GM19238 (cell line): Measurements from ENCODE around the gene NDUFV1.
"Not testable (repeated sequence)": the region's sequence is repeated elsewhere in the genome, so short reads cannot be mapped to it uniquely, and the experiment has no call there.

Experiments
- DNase-seq: peaks from one replicate; pipeline ENCODE4 v3.0.0; 2011; ENCODE audit warnings: low spot score; ENCODE audit not compliant: insufficient read length

NDUFV1 gene

DNA sequence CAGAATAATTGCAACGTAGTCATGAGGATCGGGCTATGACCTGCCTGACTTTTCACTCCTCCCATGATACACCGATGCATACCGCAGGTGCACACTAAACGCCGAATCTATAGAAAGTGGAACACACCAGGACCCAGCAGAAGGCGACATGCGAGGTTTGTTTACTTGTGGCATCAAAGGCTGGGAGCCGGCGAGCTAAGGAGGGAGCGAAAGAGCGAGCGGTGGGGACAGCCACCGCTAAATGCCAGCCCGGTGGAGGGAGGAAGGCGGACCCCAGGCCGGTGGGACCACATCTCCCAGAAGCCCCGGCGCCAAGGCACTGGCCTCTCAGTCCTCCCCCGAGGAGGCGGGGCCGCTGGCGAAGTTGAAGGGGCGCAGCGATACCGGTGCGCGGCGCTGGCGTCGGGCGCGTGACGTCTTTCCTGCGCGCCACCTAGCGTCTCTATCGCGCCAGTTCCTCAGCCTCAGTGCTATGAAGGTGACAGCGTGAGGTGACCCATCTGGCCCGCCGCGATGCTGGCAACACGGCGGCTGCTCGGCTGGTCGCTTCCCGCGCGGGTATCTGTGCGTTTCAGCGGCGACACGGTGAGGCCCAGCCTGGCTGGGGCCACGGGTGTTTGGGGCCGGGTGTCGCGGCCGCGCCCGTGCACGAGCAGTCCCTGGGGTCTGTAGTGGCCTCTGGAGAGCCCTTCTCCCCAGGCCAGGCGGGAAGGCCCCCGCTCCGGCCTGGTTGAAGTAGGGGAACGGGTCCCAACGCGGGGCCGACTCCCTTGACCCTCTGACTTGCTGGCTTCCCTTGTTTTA lies at the start of gene NDUFV1:
Gene NDUFV1, plus strand, starts transcription at position 445 of the 804 bp plus-strand sequence. Its CDS starts 69 bp downstream, at position 514.
- peak; percentile 82 for DNase-seq

DNA sequence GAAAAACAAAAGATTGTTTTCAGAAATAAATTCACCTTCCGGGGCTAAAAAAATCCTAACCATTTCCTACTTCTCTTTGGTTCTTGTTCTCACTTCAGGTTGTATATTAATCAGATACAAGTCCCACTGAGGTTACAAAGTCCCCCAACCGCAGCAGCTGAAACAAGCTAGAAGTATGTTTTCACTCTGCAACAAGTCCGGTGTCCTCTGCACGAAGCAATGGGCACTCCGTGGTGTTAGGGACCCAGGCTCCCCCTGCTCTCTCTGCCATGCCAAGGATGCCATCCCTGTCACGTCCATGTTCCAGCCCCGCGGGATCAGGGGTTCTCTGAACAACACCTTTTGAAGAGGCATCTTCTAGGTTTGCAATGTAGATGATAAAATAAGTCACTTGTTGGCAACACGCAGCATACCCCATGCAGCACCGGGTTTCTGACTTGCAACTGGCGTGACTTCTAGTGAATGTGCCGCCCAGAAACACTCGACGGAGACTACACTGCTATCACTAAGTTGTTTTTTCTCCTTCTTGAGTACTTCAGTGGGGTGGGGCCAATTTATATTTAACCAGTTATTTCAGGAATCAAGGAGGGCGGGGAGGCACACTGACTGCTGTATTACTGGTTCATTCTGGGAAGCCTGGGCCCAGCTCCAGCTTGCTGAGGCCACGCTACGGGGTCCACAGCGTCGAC lies 48.5 kb upstream of the NDUFV1 start:
- peak; percentile 38 for DNase-seq

DNA sequence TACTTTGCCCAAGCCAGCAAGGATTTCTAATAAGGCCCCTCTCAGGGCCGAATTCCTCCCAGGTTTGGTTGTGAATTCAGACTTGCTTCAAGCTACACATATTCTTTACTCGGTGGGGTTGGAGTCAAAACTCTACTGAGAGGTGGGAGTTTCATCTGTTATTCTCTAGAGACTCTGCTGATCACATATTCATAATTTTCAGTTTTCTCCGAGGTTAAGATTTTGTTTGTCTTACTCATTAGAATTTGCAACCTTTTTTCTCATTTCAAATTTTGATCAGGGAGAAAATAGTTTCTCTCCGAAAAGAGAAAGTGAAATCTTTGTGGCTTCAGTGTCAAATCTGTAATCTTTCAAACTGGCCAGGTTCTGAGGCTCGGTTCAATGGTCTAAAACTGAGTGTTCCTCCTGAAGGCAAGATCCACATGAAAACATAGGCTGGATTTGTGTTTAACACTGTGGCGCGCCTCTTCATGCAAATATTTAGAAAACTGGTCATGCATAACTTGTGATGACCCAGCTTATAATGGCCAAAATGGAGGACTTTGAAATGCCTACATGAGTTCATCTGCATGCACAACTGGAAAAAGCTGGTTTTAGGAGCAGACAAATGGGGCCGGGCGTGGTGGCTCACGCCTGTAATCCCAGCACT lies 44.6 kb upstream of the NDUFV1 start:
- DNase-seq = peak; percentile 65

DNA sequence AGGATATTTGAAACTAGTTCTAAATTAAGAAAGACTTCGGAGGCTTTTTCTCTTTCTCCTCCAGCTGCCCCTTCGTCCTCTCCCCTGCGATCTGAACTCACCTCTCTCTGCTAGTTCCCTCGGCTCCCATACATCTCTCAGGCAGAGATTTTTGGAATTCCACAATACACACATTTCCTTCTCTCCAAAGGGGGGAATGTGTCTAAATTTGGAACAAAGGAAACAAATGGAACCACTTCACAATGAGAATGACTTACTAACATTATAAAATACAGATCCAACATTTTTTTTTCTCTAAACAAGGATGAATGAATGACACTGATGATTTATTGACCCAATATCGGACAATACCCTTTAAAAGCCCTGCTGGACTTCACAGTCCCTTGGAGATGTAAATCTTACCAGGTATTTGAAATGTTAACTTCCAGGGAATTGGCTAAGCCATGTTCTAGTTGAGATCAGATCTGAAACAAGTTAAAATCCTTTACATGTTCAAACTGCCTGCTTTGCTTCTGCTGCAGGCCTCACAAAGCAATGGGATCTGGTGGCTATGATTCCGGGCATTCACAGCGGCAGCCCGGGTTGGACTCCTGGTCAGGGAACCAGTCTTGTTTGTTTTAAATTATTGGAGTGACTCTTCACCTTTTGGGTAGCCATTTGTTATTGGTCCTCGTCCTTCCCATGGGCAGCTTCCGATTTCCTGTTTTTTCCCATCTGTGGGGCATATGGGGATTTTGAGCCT lies 43.6 kb upstream of the NDUFV1 start:
- no peak for DNase-seq

DNA sequence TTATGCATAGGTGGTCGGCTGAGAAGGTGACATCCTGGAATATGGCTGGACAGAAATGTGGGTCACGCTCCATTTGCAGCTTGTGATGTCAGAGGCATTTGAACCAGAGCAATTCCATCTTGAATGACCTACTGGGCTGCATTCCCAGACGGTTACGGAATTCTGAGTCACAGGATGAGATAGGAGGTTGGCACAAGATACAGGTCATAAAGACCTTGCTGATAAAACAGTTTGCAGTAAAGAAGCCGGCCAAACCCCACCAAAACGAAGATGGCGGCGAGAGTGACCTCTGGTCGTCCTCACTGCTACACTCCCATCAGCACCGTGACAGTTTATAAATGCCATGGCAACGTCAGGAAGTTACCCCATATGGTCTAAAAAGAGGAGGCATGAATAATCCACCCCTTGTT lies 43.0 kb upstream of the NDUFV1 start:
- not testable (repeated sequence) for DNase-seq

DNA sequence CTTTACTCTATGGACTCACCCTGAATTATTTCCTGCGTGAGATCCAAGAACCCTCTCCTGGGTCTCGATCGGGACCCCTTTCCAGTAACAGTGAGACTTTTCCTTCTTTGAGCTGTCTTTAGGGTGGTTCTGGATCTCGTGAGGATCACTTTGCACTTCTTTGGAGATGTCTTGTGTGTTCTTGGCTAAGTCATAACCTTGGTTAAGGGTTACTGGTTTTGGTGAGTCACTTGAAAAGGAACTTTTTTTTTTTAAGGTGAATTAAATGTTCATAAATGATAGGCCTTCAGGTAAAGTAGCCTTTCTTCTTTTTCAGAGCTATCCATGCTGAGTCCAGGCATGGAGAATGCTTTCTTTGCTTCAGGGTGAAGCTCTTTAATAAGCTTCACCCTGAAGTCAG lies 42.5 kb upstream of the NDUFV1 start:
- no peak for DNase-seq

DNA sequence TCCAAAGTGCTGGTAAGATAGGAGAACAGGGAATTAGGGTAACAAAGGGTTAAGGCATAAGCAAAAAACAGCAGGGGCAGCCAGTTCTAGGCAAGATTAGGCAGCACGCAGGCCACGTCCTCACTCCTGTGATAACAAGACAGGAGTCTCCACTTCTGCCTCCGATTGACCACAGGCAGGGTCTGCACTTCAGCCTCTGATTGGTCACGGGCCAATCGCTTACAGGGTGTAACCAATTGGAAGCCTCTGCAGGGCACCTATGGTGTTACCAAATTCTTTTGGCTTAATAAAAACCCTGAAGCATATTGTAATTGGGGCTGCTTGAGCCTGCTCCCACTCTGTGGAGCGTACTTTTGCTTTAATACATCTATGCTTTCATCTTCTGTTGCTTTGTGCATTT lies 35.3 kb upstream of the NDUFV1 start:
- DNase-seq = no peak

DNA sequence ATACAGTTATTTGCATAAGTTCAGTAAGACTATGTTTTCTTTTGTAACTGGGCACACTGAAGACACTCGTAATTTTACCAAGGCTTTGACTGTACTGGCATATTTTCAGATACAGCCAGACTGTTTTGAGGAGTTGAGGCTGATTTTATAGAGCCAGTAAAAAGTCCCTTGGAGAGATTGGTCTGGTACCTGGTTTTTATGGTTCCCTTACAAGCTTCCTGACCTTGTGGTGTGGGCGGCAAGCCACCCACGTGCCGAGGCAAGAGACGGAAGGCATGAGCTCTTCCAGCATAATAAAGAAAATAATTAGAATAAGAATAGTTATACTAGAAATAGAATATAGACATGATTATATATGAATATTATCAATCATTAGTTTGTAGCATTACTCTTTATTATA lies 34.4 kb upstream of the NDUFV1 start:
- no peak for DNase-seq

DNA sequence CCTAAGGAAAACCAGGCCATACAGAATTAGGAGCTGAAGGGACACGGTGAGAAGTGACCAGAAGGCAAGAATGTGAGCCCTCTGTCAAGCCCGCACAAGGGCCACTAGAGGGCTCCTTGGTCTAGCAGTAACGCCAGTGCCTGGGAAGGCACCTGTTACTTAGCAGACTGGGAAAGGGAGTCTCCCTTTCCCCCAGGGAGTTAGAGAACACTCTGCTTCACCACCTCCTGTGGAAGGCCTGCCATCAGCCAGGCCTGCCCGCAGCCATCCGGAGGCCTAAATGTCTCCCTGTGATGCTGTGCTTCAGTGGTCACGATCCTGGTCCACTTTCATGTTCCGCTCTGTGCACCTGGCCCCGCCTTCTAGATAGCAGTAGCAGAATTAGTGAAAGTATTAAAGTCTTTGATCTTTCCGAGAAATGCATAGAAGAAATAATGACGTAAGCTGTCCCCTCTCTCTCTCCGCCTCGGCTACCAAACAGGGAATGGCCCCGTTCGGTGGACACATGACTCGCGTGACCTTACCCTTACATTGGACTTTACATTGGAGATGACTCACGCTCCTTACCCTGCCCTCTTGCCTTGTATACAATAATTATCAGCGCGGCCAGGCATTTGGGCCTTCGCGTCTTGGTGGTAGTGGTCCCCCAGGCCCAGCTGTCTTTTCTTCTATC lies 33.9 kb upstream of the NDUFV1 start:
- DNase-seq = no peak

DNA sequence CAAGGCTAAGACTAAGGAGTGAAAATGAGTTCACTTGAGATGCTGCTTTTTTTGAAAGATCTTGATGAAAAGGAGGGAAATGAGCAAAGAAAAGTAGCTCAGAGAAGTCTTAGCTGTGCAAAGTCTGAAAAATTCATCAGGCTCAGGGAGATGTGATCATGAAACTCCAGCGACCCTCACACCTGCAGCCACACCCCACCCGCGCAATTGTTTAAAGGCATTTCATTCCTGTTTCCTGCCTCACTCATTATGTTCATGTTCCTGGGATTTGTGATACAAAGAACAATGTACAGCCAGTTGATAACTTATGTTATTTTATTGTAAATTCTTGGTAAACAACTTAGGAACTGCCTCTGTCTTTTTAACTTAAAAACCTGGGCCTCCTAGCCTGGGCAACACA lies 31.8 kb upstream of the NDUFV1 start:
- DNase-seq = no peak

DNA sequence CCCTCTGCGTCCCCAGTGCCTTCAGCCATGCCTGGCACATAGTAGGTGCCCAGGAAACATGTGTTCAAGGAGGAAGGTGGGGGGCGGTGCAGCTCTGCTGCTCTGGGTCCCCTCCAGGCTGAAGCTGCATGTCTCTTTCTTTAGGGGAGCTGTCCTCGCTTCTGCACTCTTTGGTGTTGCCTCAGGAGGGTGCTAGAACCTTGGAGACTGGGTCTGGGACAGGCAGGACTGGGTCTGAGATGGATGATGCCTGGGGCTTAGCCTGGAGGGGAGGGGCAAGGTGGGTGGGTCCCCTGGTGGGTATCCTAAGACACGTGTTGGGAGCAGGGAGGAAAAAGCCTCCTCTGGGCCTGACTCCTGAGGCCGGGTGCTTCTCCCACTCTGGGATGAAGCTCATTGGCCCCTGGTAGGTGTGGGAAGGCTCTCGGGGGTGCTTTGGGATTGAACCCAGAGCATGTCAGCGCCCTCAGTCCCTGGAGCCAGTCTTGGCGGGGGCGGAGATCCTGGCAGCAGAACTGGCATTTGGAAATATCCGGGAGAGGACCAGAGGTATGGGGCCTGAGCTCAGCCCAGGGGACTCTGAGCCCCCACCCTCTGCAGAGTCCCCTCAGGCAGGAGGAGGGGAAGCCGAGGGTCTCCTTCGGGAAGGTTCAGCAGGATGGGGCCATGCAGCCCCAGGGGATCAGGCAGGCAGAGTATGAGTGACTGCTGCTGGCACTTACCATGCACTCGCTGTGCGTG lies 29.8 kb upstream of the NDUFV1 start:
- no peak for DNase-seq

DNA sequence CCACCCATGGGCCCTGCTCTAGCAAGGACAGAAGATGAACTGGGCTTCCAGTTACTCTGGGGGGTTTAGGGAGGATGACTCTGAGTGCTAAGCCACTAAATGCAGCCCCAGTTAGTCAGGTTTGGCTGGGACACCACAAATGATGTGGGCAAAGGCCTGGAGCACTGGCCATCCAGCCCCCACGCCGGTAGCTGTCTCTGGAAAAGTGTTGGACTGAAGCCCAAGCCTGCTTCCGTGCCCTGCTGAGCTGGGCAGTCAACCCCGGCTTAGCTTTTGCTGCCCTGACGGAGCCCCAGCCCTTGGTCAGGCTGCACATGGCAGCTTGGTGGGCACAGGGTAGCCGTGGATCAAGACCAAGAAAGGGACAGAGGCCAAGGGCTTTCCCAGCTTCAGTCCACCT lies 28.8 kb upstream of the NDUFV1 start:
- no peak for DNase-seq

DNA sequence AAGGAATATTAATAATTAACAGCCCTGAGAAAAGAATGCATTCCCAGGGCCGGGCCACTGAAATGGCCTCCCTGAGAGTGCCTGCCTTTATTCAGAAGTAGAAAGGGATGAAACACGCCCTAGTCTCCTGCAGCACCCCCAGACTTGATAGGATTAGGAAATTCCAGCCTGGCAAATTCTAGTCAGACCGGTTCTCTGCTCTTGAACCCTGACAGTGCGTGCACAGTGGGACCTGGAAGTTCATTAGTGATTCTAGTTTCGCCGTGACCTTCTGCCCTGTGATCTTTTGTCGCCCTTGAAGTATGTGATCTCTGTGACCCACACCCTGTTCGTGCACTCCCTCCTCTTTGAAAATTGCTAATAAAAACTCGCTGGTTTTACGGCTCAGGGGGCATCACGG lies 25.3 kb upstream of the NDUFV1 start:
- no peak for DNase-seq

DNA sequence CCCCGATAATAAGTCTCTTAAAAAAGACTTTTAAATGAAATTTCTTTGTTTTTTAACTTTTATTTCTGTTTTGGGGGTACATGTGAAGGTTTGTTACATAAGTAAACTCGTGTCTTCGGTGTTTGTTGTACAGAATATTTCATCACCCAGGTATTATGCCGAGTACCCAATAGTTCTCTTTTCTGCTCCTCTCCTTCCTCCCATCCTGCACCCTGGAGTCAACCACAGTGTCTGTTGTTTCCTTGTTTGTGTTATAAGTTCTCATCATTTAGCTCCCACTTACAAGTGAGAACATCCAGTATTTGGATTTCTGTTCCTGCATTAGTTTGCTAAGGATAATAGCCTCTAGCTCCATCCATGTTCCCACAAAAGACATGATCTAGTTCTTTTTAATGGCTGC lies 24.7 kb upstream of the NDUFV1 start:
- DNase-seq = no peak

DNA sequence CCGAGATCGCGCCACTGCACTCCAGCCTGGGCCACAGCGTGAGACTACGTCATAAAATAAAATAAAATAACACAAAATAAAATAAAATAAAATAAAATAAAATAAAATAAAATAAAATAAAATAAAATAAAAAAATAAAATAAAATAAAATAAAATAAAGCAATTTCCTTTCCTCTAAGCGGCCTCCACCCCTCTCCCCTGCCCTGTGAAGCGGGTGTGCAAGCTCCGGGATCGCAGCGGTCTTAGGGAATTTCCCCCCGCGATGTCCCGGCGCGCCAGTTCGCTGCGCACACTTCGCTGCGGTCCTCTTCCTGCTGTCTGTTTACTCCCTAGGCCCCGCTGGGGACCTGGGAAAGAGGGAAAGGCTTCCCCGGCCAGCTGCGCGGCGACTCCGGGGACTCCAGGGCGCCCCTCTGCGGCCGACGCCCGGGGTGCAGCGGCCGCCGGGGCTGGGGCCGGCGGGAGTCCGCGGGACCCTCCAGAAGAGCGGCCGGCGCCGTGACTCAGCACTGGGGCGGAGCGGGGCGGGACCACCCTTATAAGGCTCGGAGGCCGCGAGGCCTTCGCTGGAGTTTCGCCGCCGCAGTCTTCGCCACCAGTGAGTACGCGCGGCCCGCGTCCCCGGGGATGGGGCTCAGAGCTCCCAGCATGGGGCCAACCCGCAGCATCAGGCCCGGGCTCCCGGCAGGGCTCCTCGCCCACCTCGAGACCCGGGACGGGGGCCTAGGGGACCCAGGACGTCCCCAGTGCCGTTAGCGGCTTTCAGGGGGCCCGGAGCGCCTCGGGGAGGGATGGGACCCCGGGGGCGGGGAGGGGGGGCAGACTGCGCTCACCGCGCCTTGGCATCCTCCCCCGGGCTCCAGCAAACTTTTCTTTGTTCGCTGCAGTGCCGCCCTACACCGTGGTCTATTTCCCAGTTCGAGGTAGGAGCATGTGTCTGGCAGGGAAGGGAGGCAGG lies 23.2 kb upstream of the NDUFV1 start, which contains the start of gene GSTP1:
Gene GSTP1, plus strand, starts transcription at position 566 of the 958 bp plus-strand sequence. Its CDS starts 32 bp downstream, at position 598.
- peak; percentile 80 for DNase-seq

DNA sequence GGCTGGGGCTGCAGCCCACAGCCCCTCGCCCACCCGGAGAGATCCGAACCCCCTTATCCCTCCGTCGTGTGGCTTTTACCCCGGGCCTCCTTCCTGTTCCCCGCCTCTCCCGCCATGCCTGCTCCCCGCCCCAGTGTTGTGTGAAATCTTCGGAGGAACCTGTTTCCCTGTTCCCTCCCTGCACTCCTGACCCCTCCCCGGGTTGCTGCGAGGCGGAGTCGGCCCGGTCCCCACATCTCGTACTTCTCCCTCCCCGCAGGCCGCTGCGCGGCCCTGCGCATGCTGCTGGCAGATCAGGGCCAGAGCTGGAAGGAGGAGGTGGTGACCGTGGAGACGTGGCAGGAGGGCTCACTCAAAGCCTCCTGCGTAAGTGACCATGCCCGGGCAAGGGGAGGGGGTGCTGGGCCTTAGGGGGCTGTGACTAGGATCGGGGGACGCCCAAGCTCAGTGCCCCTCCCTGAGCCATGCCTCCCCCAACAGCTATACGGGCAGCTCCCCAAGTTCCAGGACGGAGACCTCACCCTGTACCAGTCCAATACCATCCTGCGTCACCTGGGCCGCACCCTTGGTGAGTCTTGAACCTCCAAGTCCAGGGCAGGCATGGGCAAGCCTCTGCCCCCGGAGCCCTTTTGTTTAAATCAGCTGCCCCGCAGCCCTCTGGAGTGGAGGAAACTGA lies 22.4 kb upstream of the NDUFV1 start:
- DNase-seq = no peak

DNA sequence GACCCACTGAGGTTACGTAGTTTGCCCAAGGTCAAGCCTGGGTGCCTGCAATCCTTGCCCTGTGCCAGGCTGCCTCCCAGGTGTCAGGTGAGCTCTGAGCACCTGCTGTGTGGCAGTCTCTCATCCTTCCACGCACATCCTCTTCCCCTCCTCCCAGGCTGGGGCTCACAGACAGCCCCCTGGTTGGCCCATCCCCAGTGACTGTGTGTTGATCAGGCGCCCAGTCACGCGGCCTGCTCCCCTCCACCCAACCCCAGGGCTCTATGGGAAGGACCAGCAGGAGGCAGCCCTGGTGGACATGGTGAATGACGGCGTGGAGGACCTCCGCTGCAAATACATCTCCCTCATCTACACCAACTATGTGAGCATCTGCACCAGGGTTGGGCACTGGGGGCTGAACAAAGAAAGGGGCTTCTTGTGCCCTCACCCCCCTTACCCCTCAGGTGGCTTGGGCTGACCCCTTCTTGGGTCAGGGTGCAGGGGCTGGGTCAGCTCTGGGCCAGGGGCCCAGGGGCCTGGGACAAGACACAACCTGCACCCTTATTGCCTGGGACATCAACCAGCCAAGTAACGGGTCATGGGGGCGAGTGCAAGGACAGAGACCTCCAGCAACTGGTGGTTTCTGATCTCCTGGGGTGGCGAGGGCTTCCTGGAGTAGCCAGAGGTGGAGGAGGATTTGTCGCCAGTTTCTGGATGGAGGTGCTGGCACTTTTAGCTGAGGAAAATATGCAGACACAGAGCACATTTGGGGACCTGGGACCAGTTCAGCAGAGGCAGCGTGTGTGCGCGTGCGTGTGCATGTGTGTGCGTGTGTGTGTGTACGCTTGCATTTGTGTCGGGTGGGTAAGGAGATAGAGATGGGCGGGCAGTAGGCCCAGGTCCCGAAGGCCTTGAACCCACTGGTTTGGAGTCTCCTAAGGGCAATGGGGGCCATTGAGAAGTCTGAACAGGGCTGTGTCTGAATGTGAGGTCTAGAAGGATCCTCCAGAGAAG lies 21.6 kb upstream of the NDUFV1 start:
- no peak for DNase-seq
